Transverse colon (tissue), 4 donors: ENCODE results near the gene GADD45B. TPM values are rescaled to one million over a fixed set of nuclear protein-coding genes. Genes with fewer than 3 reads are reported as not detected.

ENCODE experiments used
- DNase-seq: peaks from one replicate; pipeline ENCODE4 v3.0.0-alpha.2; 2019
- H3K27ac ChIP-seq, 4 donors: fragments of 200-600 bp; sonication (generic); 2 replicates each; pipeline ENCODE4 v1.5.1; 2016 to 2018; ENCODE audit warnings: inconsistent platforms in 4 of 4
- H3K27me3 ChIP-seq: fragments of 200-600 bp; sonication (generic); 2 replicates; pipeline ENCODE4 v1.5.1; 2017; ENCODE audit warnings: inconsistent platforms
- H3K36me3 ChIP-seq, 4 donors: fragments of 200-600 bp; sonication (generic); 2 replicates each; pipeline ENCODE4 v1.5.1; 2017 to 2019; ENCODE audit warnings: inconsistent platforms in 4 of 4
- H3K4me1 ChIP-seq, 4 donors: fragments of 200-600 bp; sonication (generic); 2 replicates each; pipeline ENCODE4 v1.5.1; 2017 to 2020; ENCODE audit warnings: inconsistent platforms in 4 of 4
- H3K4me3 ChIP-seq, 4 donors: fragments of 200-600 bp; sonication (generic); 1 replicate in 1 of 4; 2 replicates in 3 of 4; pipeline versions ENCODE4 v1.5.1 to v1.6.1; 2017 to 2019; ENCODE audit warnings: inconsistent platforms in 4 of 4
- H3K9me3 ChIP-seq, 2 donors: fragments of 200-600 bp; sonication (generic); 2 replicates each; pipeline ENCODE4 v1.5.1; 2017 to 2019; ENCODE audit warnings: inconsistent platforms in 2 of 2
- EP300 ChIP-seq: sonication (generic); formaldehyde crosslinking; IDR thresholded peaks from one replicate; pipeline ENCODE4 v1.6.1; 2017; ENCODE audit warnings: antibody characterized with exemption, low read depth
- POLR2A ChIP-seq: fragments of 450-650 bp; IDR thresholded peaks from one replicate; pipeline ENCODE4 v1.6.1; 2016; ENCODE audit warnings: antibody characterized with exemption, mild to moderate bottlenecking, moderate library complexity
- POLR2AphosphoS5 ChIP-seq, 3 donors: sonication (generic); formaldehyde crosslinking; IDR thresholded peaks; one replicate each; pipeline ENCODE4 v1.6.1; 2016; ENCODE audit warnings: antibody characterized with exemption in 3 of 3
- WGBS, 2 donors: methylation state at CpG; one replicate each; pipeline ENCODE4 v1.1.5; 2018; ENCODE audit warnings: low coverage in 1 of 2; 5-methylcytosine and 5-hydroxymethylcytosine counted together
- in situ Hi-C, 4 donors: fragments of 200-750 bp; cut with MboI; loops; one replicate each; pipeline versions ENCODE4 v1.15.0 to v1.15.1; 2017; ENCODE audit warnings: low sequenced_read_pairs in 3 of 4, low pct_ligation_motif_present in 1 of 4, low pct_unique_long_range_greater_than_20kb in 1 of 4
- intact Hi-C: fragments of 100-400 bp; cut with DNase I; formaldehyde crosslinking; loops from one replicate; pipeline ENCODE4 v1.15.1; 2023; ENCODE audit warnings: low total_unique reads
- total RNA-seq, 4 donors: library from RNA; depleted of rRNA; stranded (reverse); fragments of >200 nt; gene quantifications; one replicate each; pipeline ENCODE4 v1.1.0, GENCODE V29; 2016
- TF ChIP-seq, protein P1 (sequence below), 5 experiments: fragments of 200-600 bp in 3 of 5; fragments of 450-650 bp in 2 of 5; sonication (generic) in 3 of 5; IDR thresholded peaks; 1 replicate in 2 of 5; 2 replicates in 3 of 5; pipeline ENCODE4 v1.5.1; 2016 to 2017; ENCODE audit warnings: antibody characterized with exemption in 5 of 5, inconsistent platforms in 3 of 5, mild to moderate bottlenecking in 2 of 5, moderate library complexity in 1 of 5

Gene GADD45B
- total RNA-seq, 4 donors from 2014 or later, result 59.0 to 280 (median 167) TPM

DNA sequence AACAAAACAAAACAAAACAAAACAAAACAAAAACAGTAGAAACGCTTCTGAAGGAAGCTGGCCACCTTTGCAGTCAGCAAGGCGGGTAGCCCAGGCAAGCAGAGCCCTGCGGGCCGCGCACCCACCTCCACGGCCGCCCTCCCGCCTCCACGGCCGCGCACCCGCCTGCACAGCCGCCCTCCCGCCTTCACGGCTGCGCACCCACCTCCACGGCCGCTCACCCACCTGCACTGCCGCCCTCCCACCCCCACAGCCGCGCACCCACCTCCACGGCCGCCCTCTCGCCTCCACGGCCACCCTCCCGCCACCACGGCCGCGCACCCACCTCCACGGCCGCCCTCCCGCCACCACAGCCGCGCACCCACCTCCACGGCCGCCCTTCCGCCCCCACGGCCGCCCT, 39.5 kb upstream of the GADD45B start:
- TF ChIP-seq EP300, result no peak
- TF ChIP-seq POLR2AphosphoS5 (IDR thresholded peaks at IDR 0.05), result no peak
- TF ChIP-seq POLR2A, result no peak
- TF ChIP-seq, protein P1, sequence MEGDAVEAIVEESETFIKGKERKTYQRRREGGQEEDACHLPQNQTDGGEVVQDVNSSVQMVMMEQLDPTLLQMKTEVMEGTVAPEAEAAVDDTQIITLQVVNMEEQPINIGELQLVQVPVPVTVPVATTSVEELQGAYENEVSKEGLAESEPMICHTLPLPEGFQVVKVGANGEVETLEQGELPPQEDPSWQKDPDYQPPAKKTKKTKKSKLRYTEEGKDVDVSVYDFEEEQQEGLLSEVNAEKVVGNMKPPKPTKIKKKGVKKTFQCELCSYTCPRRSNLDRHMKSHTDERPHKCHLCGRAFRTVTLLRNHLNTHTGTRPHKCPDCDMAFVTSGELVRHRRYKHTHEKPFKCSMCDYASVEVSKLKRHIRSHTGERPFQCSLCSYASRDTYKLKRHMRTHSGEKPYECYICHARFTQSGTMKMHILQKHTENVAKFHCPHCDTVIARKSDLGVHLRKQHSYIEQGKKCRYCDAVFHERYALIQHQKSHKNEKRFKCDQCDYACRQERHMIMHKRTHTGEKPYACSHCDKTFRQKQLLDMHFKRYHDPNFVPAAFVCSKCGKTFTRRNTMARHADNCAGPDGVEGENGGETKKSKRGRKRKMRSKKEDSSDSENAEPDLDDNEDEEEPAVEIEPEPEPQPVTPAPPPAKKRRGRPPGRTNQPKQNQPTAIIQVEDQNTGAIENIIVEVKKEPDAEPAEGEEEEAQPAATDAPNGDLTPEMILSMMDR (IDR thresholded peaks at IDR 0.05), result no peak
- Histone ChIP-seq H3K36me3 (peaks cover 0 to 9% (median 0%) of the 10 kb centered on the region in 4 donors), H3K4me1 (no peaks in the 10 kb centered on the region), H3K4me3 (no peak overlapping the region), H3K27ac (no peak overlapping the region), H3K27me3 (no peaks in the 10 kb centered on the region), H3K9me3 (no peaks in the 10 kb centered on the region)
- intact Hi-C loops (no loop called here), in situ Hi-C loops (no loop called here)
- WGBS, 2 donors, result 97% methylated on average over 38 of the region's 39 CpGs; no CpG with 5 or more reads in 1 of the 2 donors
- DNase-seq, result no peak

DNA sequence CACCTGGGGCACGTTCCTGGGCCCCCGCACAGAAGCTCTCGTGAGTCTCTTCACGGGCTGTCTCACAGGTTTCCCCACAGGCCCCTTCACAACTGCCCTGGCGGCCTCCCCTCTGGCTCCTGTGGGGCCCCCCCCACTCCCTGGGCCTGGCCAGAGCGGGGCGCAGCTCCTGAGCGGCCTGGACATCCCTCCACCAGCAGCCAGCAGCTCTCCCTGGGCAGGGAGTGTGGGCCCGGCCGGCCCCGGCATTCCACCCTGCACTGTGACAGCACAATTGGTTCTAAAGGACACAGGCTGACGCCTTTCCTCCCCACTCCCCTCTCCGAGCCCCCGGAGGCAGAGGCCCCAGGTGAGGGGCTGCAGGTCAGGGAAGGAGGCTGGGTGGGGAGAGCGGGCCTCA, 39.0 kb upstream of the GADD45B start:
- H3K36me3 ChIP-seq, result peaks cover 0 to 9% (median 0%) of the 10 kb centered on the region in 4 donors

DNA sequence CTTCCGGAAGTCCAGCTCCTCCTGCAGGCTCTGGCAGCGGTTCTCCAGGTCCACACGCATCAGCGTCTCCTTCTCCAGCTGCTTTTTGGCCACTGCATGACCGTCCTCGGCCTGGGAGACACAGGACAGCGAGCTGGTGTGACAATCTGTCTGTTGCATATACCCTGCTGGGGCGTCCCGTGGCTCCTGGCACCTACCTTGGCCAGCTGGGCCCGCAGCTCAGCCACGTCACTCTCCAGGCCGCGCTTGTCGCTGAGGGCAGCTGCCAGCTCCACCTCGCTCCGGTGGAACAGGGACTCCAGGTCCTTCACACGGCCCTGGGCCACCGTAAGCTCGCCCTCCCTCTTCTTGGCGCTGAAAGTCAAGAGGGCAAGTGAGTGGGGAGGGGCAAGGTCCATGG, 37.7 kb upstream of the GADD45B start:
- no peaks in the 10 kb centered on the region for H3K4me1 ChIP-seq
- no peak overlapping the region for H3K4me3 ChIP-seq
- H3K36me3 ChIP-seq, result peaks cover 0 to 9% (median 0%) of the 10 kb centered on the region in 4 donors
- no peak overlapping the region for H3K27ac ChIP-seq
- in situ Hi-C loops (no loop called here), intact Hi-C loops (no loop called here)
- no peaks in the 10 kb centered on the region for H3K9me3 ChIP-seq
- no peaks in the 10 kb centered on the region for H3K27me3 ChIP-seq
- WGBS, 2 donors, result 92% methylated on average over 20 of the region's 20 CpGs; no CpG with 5 or more reads in 1 of the 2 donors
- TF ChIP-seq EP300 (no peak), POLR2AphosphoS5 (IDR thresholded peaks at IDR 0.05) (no peak), POLR2A (no peak)
- TF ChIP-seq, protein P1 (IDR thresholded peaks at IDR 0.05), result no peak
- no peak for DNase-seq

More for the DNA sequence above, 39.0 kb upstream of the GADD45B start:
- TF ChIP-seq POLR2AphosphoS5 (IDR thresholded peaks at IDR 0.05), result no peak
- TF ChIP-seq EP300, result no peak
- TF ChIP-seq, protein P1 (IDR thresholded peaks at IDR 0.05), result no peak
- no peak for TF ChIP-seq POLR2A
- WGBS, 2 donors, result 98% methylated on average over 10 of the region's 15 CpGs; no CpG with 5 or more reads in 1 of the 2 donors
- no peaks in the 10 kb centered on the region for H3K4me1 ChIP-seq
- in situ Hi-C loops, result no loop called here
- no peak for DNase-seq
- intact Hi-C loops, result no loop called here
- no peak overlapping the region for H3K4me3 ChIP-seq
- H3K27ac ChIP-seq, result no peak overlapping the region
- H3K27me3 ChIP-seq, result no peaks in the 10 kb centered on the region
- no peaks in the 10 kb centered on the region for H3K9me3 ChIP-seq

DNA sequence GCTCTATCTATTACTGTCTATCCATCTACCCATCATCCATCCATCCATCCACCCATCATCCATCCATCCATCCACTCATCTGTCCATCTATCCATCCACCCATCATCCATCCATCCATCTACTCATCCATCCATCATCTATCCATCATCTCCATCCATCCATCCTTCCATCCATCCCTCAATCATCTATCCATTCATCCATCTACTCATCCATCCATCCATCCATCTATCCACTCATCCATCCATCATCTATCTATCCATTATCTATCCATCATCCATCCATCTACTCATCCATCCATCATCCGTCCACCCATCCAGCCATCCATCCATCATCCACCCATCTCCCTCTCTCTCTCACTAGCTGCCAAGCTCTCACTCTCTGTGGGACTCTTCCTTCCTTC, 35.4 kb upstream of the GADD45B start:
- H3K27ac ChIP-seq, result no peak overlapping the region
- 97 to 100% methylated on average over 1 of the region's 1 CpG for WGBS, 2 donors
- H3K4me3 ChIP-seq, result no peak overlapping the region
- no peak for DNase-seq
- H3K27me3 ChIP-seq, result no peaks in the 10 kb centered on the region
- H3K4me1 ChIP-seq, result no peaks in the 10 kb centered on the region
- peaks cover 0 to 9% (median 0%) of the 10 kb centered on the region in 4 donors for H3K36me3 ChIP-seq
- in situ Hi-C loops (no loop called here), intact Hi-C loops (no loop called here)
- no peaks in the 10 kb centered on the region for H3K9me3 ChIP-seq
- TF ChIP-seq POLR2A, result no peak
- TF ChIP-seq, protein P1 (IDR thresholded peaks at IDR 0.05), result no peak
- TF ChIP-seq EP300, result no peak
- TF ChIP-seq POLR2AphosphoS5 (IDR thresholded peaks at IDR 0.05), result no peak
